ENCODE measurements around the gene RFLNA. TPM values are rescaled to one million over a fixed set of nuclear protein-coding genes. Genes with fewer than 3 reads are reported as not detected.

The RFLNA gene
- total RNA-seq, 1 donor from 2014 or later = not detected

DNA sequence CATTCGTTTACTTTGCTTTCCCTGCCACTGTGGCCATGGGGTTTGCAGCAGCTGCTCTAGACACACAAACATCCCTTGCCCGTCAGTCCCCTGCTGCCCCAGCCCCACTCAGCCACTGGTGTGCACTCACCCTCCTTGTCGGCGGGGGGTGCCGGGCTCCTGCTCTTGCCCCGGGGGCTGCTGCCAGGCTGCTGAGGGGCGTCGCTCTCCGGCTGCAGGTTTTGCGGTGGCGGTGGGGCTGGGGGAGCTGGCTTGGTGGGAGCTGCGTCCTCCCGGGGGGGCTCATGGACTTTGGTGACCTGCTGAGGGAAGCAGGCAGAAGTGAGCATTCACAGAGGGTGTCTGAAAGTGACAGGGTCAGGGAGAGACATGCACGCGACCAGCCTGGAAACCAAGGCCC, 67.1 kb downstream of the RFLNA start:
- no peak for ATAC-seq

DNA sequence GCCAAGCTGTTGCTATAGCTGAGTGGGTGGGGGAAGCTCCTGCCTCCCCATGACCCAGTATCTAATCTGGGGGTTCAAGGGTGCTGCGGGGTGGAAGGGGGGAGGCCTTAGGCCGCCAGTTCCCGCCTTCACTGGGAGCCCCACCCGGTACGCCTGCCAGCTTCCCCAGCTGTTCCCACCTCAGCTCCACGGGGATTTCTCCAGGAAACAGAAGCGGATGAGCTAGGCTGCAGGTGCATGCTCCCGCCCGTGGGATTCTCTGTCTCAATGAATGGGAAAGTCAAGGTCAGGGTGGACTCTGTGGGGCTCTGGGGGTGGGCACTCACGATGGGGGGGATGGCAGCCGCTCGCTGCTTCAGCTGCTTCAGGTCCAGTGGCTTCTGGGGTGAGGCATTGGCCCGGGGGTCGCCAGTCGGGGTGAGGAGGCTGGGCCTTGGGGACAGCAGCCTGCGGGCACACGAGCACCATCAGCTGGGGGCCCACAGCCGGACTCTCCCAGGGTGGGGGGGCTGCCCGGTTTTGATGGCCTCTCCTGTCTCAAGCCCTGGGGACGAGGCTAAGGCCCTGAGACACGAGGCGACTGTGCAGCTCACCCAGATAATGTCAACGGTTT, 68.6 kb downstream of the RFLNA start:
- ATAC-seq = no peak

GRCh38 chr12:124364543-124364942, 69.7 kb downstream of the RFLNA start:
- no peak for ATAC-seq

Data from esophagus mucosa (tissue), 1 donor.